Measurements from ENCODE around the gene ADAT3. TPM values are rescaled to one million over a fixed set of nuclear protein-coding genes. Genes with fewer than 3 reads are reported as not detected.

Gene ADAT3
- total RNA-seq, 1 donor from 2014 or later = 10.9 TPM

GRCh38 chr19:1888385-1888784 is 16.8 kb upstream of the ADAT3 start:
- Mint-ChIP-seq H3K36me3 (ENCODE audit: unreplicated experiment) (no peaks in the 10 kb centered on the region), H3K4me1 (ENCODE audit: low read depth, unreplicated experiment) (peaks cover 14% of the 10 kb centered on the region), H3K9me3 (ENCODE audit: unreplicated experiment) (peaks cover 3% of the 10 kb centered on the region), H3K27me3 (ENCODE audit: unreplicated experiment) (peaks cover 7% of the 10 kb centered on the region), H3K4me3 (ENCODE audit: unreplicated experiment) (no peak overlapping the region), H3K27ac (ENCODE audit: unreplicated experiment) (no peak overlapping the region)
- no peak for DNase-seq
- TF ChIP-seq CTCF (IDR thresholded peaks at IDR 0.05; ENCODE audit: partially characterized antibody, unreplicated experiment) = no peak

- Mint-ChIP-seq H3K9me3 (ENCODE audit: unreplicated experiment) (no peaks in the 10 kb centered on the region), H3K27ac (ENCODE audit: unreplicated experiment) (no peak overlapping the region), H3K4me1 (ENCODE audit: low read depth, unreplicated experiment) (peaks cover 3% of the 10 kb centered on the region), H3K4me3 (ENCODE audit: unreplicated experiment) (no peak overlapping the region), H3K27me3 (ENCODE audit: unreplicated experiment) (peaks cover 4% of the 10 kb centered on the region), H3K36me3 (ENCODE audit: unreplicated experiment) (no peaks in the 10 kb centered on the region)
- TF ChIP-seq CTCF (IDR thresholded peaks at IDR 0.05; ENCODE audit: partially characterized antibody, unreplicated experiment) = no peak
- DNase-seq = no peak
These were observed 15.3 kb upstream of the ADAT3 start for GRCh38 chr19:1889907-1890306.

GRCh38 chr19:1893791-1894190 is 11.4 kb upstream of the ADAT3 start:
- TF ChIP-seq CTCF (IDR thresholded peaks at IDR 0.05; ENCODE audit: partially characterized antibody, unreplicated experiment) = no peak
- H3K27ac Mint-ChIP-seq (ENCODE audit: unreplicated experiment) = no peak overlapping the region
- DNase-seq = no peak

GRCh38 chr19:1896508-1896907 is 8.7 kb upstream of the ADAT3 start:
- Mint-ChIP-seq H3K4me3 (ENCODE audit: unreplicated experiment) (no peak overlapping the region), H3K27me3 (ENCODE audit: unreplicated experiment) (peaks cover 2% of the 10 kb centered on the region), H3K4me1 (ENCODE audit: low read depth, unreplicated experiment) (peaks cover 2% of the 10 kb centered on the region), H3K36me3 (ENCODE audit: unreplicated experiment) (no peaks in the 10 kb centered on the region), H3K9me3 (ENCODE audit: unreplicated experiment) (peaks cover 2% of the 10 kb centered on the region), H3K27ac (ENCODE audit: unreplicated experiment) (no peak overlapping the region)
- DNase-seq = no peak
- no peak for TF ChIP-seq CTCF (IDR thresholded peaks at IDR 0.05; ENCODE audit: partially characterized antibody, unreplicated experiment)

More at GRCh38 chr19:1893791-1894190, 11.4 kb upstream of the ADAT3 start:
- no peaks in the 10 kb centered on the region for H3K36me3 Mint-ChIP-seq (ENCODE audit: unreplicated experiment)
- H3K27me3 Mint-ChIP-seq (ENCODE audit: unreplicated experiment) = peaks cover 4% of the 10 kb centered on the region
- H3K4me1 Mint-ChIP-seq (ENCODE audit: low read depth, unreplicated experiment) = peaks cover 2% of the 10 kb centered on the region
- peaks cover 2% of the 10 kb centered on the region for H3K9me3 Mint-ChIP-seq (ENCODE audit: unreplicated experiment)
- no peak overlapping the region for H3K4me3 Mint-ChIP-seq (ENCODE audit: unreplicated experiment)

- H3K36me3 Mint-ChIP-seq (ENCODE audit: unreplicated experiment) = no peaks in the 10 kb centered on the region
- H3K27me3 Mint-ChIP-seq (ENCODE audit: unreplicated experiment) = peaks cover 1% of the 10 kb centered on the region
- H3K9me3 Mint-ChIP-seq (ENCODE audit: unreplicated experiment) = peaks cover 7% of the 10 kb centered on the region
- H3K4me1 Mint-ChIP-seq (ENCODE audit: low read depth, unreplicated experiment) = peaks cover 2% of the 10 kb centered on the region
- TF ChIP-seq CTCF (IDR thresholded peaks at IDR 0.05; ENCODE audit: partially characterized antibody, unreplicated experiment) = no peak
- H3K4me3 Mint-ChIP-seq (ENCODE audit: unreplicated experiment) = no peak overlapping the region
- H3K27ac Mint-ChIP-seq (ENCODE audit: unreplicated experiment) = no peak overlapping the region
- no peak for DNase-seq
These were observed 3.2 kb upstream of the ADAT3 start for GRCh38 chr19:1901940-1902404.

Measured in glutamatergic neuron (in vitro differentiated cells).